ENCODE data around the gene UBAP1L. TPM values are rescaled to one million over a fixed set of nuclear protein-coding genes. Genes with fewer than 3 reads are reported as not detected.

The UBAP1L gene
- total RNA-seq, 1 experiment from 2014 or later: 1.7 TPM

GRCh38 chr15:65079580-65079979 is 35.4 kb downstream of the UBAP1L start:
- Histone ChIP-seq H3K27me3 (ENCODE audit: control insufficient read depth, insufficient read depth, low read length) (no peaks in the 10 kb centered on the region; the same call in 1 of the 2 replicates), H3K4me3 (ENCODE audit: low read depth in 2 of 2, low read length in 2 of 2) (no peak overlapping the region), H3K4me1 (ENCODE audit: control insufficient read depth, insufficient read depth, low read length) (no peaks in the 10 kb centered on the region; the same call in 1 of the 2 replicates), H3K9me3 (ENCODE audit: control insufficient read depth, insufficient read depth, low read depth, low read length) (no peaks in the 10 kb centered on the region), H3K36me3 (ENCODE audit: control insufficient read depth, insufficient read depth, low read length) (no peaks in the 10 kb centered on the region), H3K27ac (ENCODE audit: low read length) (no peak overlapping the region)
- ChIA-PET CTCF (interaction anchor here (0.8 to 1.2 kb wide), 2 partner anchors 18 to 27 kb away, joined by 4 to 6 read pairs; no protein-coding TSS in a partner anchor), POLR2A (no interaction called here)
- in situ Hi-C loops (cut with HindIII; ENCODE audit: low pct_unique_long_range_greater_than_20kb, low sequenced_read_pairs) (no loop called here), intact Hi-C loops (cut with micrococcal nuclease; ENCODE audit: unreplicated experiment) (loop anchor here (2.0 kb wide), 1 partner anchor 47 kb away; no protein-coding TSS in a partner anchor)
- no TSS peak for BruUV-seq (replicated peaks)
- DNase-seq (ENCODE audit: low read depth, low spot score) (no peak), ATAC-seq (no peak)
- TF ChIP-seq TCF7L2 (IDR thresholded peaks at IDR 0.05; ENCODE audit: low read depth, low read length) (no peak), CTCF (IDR thresholded peaks at IDR 0.05) (no peak), POLR2AphosphoS5 (IDR thresholded peaks at IDR 0.05; ENCODE audit: low read depth, low read length) (no peak), REST (IDR thresholded peaks at IDR 0.05; ENCODE audit: insufficient read depth in 1 of 2, low read depth in 2 of 2, low read length in 1 of 2) (no peak)

GRCh38 chr15:65077981-65078352 is 37.0 kb downstream of the UBAP1L start:
- H3K4me3 ChIP-seq (ENCODE audit: low read depth in 2 of 2, low read length in 2 of 2): no peak overlapping the region
- DNase-seq (ENCODE audit: low read depth, low spot score) (no peak), ATAC-seq (peak; percentile 96)
- H3K36me3 ChIP-seq (ENCODE audit: control insufficient read depth, insufficient read depth, low read length): no peaks in the 10 kb centered on the region
- peak; percentile 87 for TF ChIP-seq CTCF (IDR thresholded peaks at IDR 0.05)
- peak in 1 of 2 experiments; percentile 54; a peak in 1 of 4 replicates for TF ChIP-seq REST (IDR thresholded peaks at IDR 0.05; ENCODE audit: insufficient read depth in 1 of 2, low read depth in 2 of 2, low read length in 1 of 2)
- no peak for TF ChIP-seq SIN3A (IDR thresholded peaks at IDR 0.05; ENCODE audit: borderline replicate concordance, insufficient read depth, low read depth, low read length)
- BruUV-seq (replicated peaks): no TSS peak
- intact Hi-C loops (cut with micrococcal nuclease; ENCODE audit: unreplicated experiment): loop anchor here (1.0 to 2.0 kb wide), 2 partner anchors 24 to 45 kb away; no protein-coding TSS in a partner anchor
- no peaks in the 10 kb centered on the region; the same call in 1 of the 2 replicates for H3K4me1 ChIP-seq (ENCODE audit: control insufficient read depth, insufficient read depth, low read length)
- ChIA-PET CTCF (interaction anchor here (0.5 to 2.1 kb wide), 6 partner anchors 11 to 293 kb away, joined by 4 to 24 read pairs (median 4); no protein-coding TSS in a partner anchor), POLR2A (interaction anchor here (1.0 kb wide), 1 partner anchor 22 kb away, joined by 3 read pairs; no protein-coding TSS in a partner anchor)
- in situ Hi-C loops (cut with HindIII; ENCODE audit: low pct_unique_long_range_greater_than_20kb, low sequenced_read_pairs): no loop called here
- no peak overlapping the region for H3K27ac ChIP-seq (ENCODE audit: low read length)
- no peaks in the 10 kb centered on the region for H3K9me3 ChIP-seq (ENCODE audit: control insufficient read depth, insufficient read depth, low read depth, low read length)
- H3K27me3 ChIP-seq (ENCODE audit: control insufficient read depth, insufficient read depth, low read length): no peaks in the 10 kb centered on the region; the same call in 1 of the 2 replicates

Measured in Panc1 (cell line).